Measurements from ENCODE around the gene TMEM140.

TMEM140 gene

GRCh38 chr7:135158141-135158655, 10.3 kb downstream of the TMEM140 start:
- intact Hi-C loops (cut with DNase I): no loop called here
- no peak for DNase-seq

GRCh38 chr7:135158874-135159273, 11.0 kb downstream of the TMEM140 start:
- intact Hi-C loops (cut with DNase I): no loop called here
- DNase-seq: peak in 1 of 10 donors; percentile 67

- no peak for DNase-seq
- intact Hi-C loops (cut with DNase I): no loop called here
Measured at GRCh38 chr7:135159359-135160085, 11.7 kb downstream of the TMEM140 start.

- no peak for DNase-seq
- intact Hi-C loops (cut with DNase I): no loop called here
Measured at GRCh38 chr7:135160098-135160857, 12.4 kb downstream of the TMEM140 start.

GRCh38 chr7:135160858-135161653, 13.2 kb downstream of the TMEM140 start:
- DNase-seq: no peak
- intact Hi-C loops (cut with DNase I): no loop called here

GRCh38 chr7:135161669-135162068, 13.8 kb downstream of the TMEM140 start:
- DNase-seq: no peak
- intact Hi-C loops (cut with DNase I): no loop called here

- no peak for DNase-seq
- intact Hi-C loops (cut with DNase I): no loop called here
Measured at GRCh38 chr7:135162382-135163001, 14.6 kb downstream of the TMEM140 start.

- intact Hi-C loops (cut with DNase I): no loop called here
- peak in 2 of 10 donors; percentile 59 to 86 for DNase-seq
Measured at GRCh38 chr7:135164357-135165061, 16.6 kb downstream of the TMEM140 start.

GRCh38 chr7:135165862-135166261, 18.0 kb downstream of the TMEM140 start:
- no peak for DNase-seq
- intact Hi-C loops (cut with DNase I): no loop called here

GRCh38 chr7:135166338-135166990, 18.6 kb downstream of the TMEM140 start:
- intact Hi-C loops (cut with DNase I): no loop called here
- peak in 1 of 10 donors; percentile 55 for DNase-seq

- intact Hi-C loops (cut with DNase I): no loop called here
Measured at GRCh38 chr7:135167365-135167917, 19.6 kb downstream of the TMEM140 start.

GRCh38 chr7:135168001-135168400, 20.1 kb downstream of the TMEM140 start:
- no peak for DNase-seq
- intact Hi-C loops (cut with DNase I): no loop called here

More at GRCh38 chr7:135167365-135167917, 19.6 kb downstream of the TMEM140 start:
- peak in 1 of 10 donors; percentile 49 for DNase-seq

- intact Hi-C loops (cut with DNase I): no loop called here
- peak in 1 of 10 donors; percentile 80 for DNase-seq
Measured at GRCh38 chr7:135168489-135169140, 20.7 kb downstream of the TMEM140 start.

- DNase-seq: peak in 1 of 10 donors; percentile 43
- intact Hi-C loops (cut with DNase I): no loop called here
Measured at GRCh38 chr7:135169141-135169963, 21.5 kb downstream of the TMEM140 start.

GRCh38 chr7:135169964-135170273, 22.0 kb downstream of the TMEM140 start:
- no peak for DNase-seq
- intact Hi-C loops (cut with DNase I): loop anchor here (1.0 to 5.0 kb wide), 3 partner anchors 41 to 478 kb away; partner anchors contain the start of genes AGBL3 and WDR91

GRCh38 chr7:135170274-135170997, 22.6 kb downstream of the TMEM140 start, which contains the start of gene CYREN:
Gene CYREN (minus strand): TSS chr7:135170707. CDS start chr7:135168922, 1,785 bp downstream.
- DNase-seq: peak; percentile 87 to 98 (median 92)
- intact Hi-C loops (cut with DNase I): loop anchor here (1.0 to 5.0 kb wide), 3 partner anchors 40 to 478 kb away; partner anchors contain the start of genes AGBL3 and WDR91
